ENCODE results near the gene LRRC75B.
"Not testable (repeated sequence)": the region's sequence is repeated elsewhere in the genome, so short reads cannot be mapped to it uniquely, and the experiment has no call there.

GRCh38 chr22:24593559-24593835 lies 624 bp upstream of the LRRC75B start:
- TF ChIP-seq REST (IDR thresholded peaks at IDR 0.05; ENCODE audit: borderline replicate concordance); POLR2AphosphoS5 (IDR thresholded peaks at IDR 0.05); CTCF (IDR thresholded peaks at IDR 0.05; ENCODE audit: poor library complexity, severe bottlenecking); SMC3 (conservative IDR thresholded peaks at IDR 0.05; ENCODE audit: poor library complexity); RAD21 (conservative IDR thresholded peaks at IDR 0.05); EZH2 (IDR thresholded peaks at IDR 0.05; ENCODE audit: borderline replicate concordance, insufficient read depth, low read length, poor library complexity, severe bottlenecking); EP300 (conservative IDR thresholded peaks at IDR 0.05; ENCODE audit: poor library complexity, severe bottlenecking): not testable (repeated sequence)

Data from neural cell (in vitro differentiated cells).